Non-pigmented ciliary epithelial cell (primary cell): Measurements from ENCODE around the gene AZU1.
"Not testable (repeated sequence)": the region's sequence is repeated elsewhere in the genome, so short reads cannot be mapped to it uniquely, and the experiment has no call there.

Source experiments
- DNase-seq: peaks from one replicate; pipeline ENCODE4 v3.0.0-alpha.2; 2010; ENCODE audit warnings: low read depth

Gene AZU1

GRCh38 chr19:873561-874041 lies 46.0 kb downstream of the AZU1 start:
- DNase-seq = no peak

GRCh38 chr19:875265-875879 lies 47.7 kb downstream of the AZU1 start:
- DNase-seq = no peak

DNA sequence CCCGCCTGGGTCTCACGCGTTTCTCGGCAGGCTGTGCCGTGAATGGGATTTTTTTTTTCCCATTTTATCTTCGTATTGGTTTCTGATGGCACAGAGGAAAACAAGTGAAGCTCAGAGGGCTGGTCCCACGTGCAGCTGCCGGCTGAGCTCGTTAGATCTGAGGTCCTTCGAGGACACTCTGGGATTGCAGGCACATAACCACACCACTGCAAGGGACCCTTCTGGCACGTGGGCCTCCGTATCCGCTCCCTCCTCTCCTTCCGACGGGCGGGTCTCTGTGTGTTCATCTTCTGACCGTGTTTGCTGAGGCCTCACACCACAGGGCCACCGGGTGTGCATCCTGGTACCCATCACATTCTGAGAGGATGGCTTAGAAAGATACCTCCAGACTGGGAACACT lies 48.5 kb downstream of the AZU1 start:
- no peak for DNase-seq

GRCh38 chr19:876780-877314 lies 49.2 kb downstream of the AZU1 start:
- no peak for DNase-seq

DNA sequence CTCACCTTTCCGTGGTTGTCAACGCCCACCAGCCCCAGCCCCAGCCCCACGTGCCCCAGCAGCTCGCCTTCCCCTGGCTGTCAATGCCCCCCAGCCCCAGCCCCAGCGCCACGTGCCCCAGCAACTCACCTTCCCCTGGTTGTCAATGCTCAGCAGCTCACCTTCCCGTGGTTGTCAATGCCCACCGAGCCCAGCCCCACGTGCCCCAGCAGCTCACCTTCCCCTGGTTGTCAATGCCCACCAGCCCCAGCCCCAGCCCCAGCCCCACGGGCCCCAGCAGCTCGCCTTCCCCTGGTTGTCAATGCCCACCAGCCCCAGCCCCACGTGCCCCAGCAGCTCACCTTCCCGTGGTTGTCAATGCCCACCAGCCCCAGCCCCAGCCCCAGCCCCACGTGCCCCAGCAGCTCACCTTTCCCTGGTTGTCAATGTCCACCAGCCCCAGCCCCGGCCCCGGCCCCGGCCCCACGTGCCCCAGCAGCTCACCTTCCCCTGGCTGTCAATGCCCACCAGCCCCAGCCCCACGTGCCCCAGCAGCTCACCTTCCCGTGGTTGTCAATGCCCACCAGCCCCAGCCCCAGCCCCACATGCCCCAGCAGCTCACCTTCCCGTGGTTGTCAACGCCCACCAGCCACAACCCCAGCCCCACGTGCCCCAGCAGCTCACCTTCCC lies 50.5 kb downstream of the AZU1 start:
- DNase-seq = not testable (repeated sequence)

- DNase-seq = not testable (repeated sequence)
These were observed 51.3 kb downstream of the AZU1 start for GRCh38 chr19:878751-879561.

GRCh38 chr19:879711-880438 lies 52.2 kb downstream of the AZU1 start:
- DNase-seq = no peak
